ENCODE results near the gene FIBP. TPM values are rescaled to one million over a fixed set of nuclear protein-coding genes. Genes with fewer than 3 reads are reported as not detected.

The FIBP gene
- total and polyA plus RNA-seq, 2 experiments from 2014 or later: 140 to 199 TPM

- no peak for DNase-seq (ENCODE audit: low read depth in 1 of 2, low spot score in 1 of 2)
- no peaks in the 10 kb centered on the region for H3K4me1 ChIP-seq (ENCODE audit: low read depth)
- H3K36me3 ChIP-seq: peaks cover 29% of the 10 kb centered on the region
- TF ChIP-seq, protein P1, sequence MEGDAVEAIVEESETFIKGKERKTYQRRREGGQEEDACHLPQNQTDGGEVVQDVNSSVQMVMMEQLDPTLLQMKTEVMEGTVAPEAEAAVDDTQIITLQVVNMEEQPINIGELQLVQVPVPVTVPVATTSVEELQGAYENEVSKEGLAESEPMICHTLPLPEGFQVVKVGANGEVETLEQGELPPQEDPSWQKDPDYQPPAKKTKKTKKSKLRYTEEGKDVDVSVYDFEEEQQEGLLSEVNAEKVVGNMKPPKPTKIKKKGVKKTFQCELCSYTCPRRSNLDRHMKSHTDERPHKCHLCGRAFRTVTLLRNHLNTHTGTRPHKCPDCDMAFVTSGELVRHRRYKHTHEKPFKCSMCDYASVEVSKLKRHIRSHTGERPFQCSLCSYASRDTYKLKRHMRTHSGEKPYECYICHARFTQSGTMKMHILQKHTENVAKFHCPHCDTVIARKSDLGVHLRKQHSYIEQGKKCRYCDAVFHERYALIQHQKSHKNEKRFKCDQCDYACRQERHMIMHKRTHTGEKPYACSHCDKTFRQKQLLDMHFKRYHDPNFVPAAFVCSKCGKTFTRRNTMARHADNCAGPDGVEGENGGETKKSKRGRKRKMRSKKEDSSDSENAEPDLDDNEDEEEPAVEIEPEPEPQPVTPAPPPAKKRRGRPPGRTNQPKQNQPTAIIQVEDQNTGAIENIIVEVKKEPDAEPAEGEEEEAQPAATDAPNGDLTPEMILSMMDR (IDR thresholded peaks at IDR 0.05; ENCODE audit: low read depth, low read length): no peak
- H3K9me3 ChIP-seq (ENCODE audit: low read depth): no peaks in the 10 kb centered on the region
- H3K27me3 ChIP-seq: no peaks in the 10 kb centered on the region
- H3K4me3 ChIP-seq: no peak overlapping the region
- H3K27ac ChIP-seq: no peak overlapping the region
Observed at GRCh38 chr11:65870307-65870658, 18.0 kb downstream of the FIBP start.

DNA sequence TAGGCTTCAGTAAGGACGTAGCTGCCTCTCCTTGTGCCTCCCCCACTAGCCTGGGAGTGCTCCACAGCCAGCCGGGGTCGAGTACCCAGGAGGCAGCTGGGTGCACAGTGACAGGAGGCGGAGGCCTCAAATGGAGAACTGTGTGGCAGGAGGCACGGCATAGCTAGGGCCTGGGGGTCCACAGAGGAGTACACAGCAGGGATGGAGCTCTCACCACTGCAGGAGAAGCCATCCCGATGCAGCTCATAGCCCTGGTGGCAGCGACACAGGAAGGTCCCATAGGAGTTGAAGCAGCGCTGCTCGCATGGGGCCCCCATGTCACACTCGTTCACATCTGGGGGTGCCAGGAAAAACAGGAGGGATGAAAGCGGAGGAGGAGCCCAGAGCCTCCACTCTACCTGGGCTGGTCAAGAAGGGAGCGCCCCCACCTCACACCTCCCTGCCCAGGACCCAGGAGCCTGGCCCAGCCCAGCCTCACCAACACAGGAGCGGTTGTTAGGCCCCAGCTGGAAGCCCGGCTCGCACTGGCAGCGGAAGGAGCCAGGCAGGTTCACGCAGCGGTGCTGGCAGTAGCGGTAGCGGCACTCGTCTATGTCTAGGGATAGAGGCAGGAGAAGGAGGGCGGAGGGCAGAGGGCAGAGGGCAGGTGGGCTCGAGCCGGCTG, 18.5 kb downstream of the FIBP start:
- H3K9me3 ChIP-seq (ENCODE audit: low read depth): no peaks in the 10 kb centered on the region
- H3K27me3 ChIP-seq: no peaks in the 10 kb centered on the region
- no peak overlapping the region for H3K27ac ChIP-seq
- TF ChIP-seq, protein P1 (IDR thresholded peaks at IDR 0.05; ENCODE audit: low read depth, low read length): no peak
- DNase-seq (ENCODE audit: low read depth in 1 of 2, low spot score in 1 of 2): no peak
- peaks cover 35% of the 10 kb centered on the region for H3K36me3 ChIP-seq
- no peaks in the 10 kb centered on the region for H3K4me1 ChIP-seq (ENCODE audit: low read depth)
- H3K4me3 ChIP-seq: no peak overlapping the region

DNA sequence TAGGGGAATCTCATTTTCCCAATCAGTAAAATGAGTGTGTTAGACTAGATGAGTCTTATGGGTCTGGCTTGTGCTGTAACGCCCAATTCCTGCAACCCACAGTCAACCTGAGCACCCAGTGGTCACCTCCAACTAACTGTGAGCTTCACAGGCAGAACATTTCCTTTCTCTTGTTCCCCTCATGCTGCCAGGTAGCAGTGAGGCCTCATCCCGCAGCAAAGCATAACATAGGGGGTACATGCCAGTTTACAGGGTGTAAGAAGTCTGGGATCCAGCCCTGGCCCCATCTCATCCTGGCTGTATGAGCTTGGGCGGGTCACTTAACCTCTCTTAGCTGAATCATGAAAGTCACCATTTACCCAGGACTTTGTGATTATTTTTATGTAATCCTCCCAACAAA, 19.4 kb downstream of the FIBP start:
- Histone ChIP-seq H3K4me3 (no peak overlapping the region), H3K36me3 (peaks cover 43% of the 10 kb centered on the region), H3K9me3 (ENCODE audit: low read depth) (no peaks in the 10 kb centered on the region), H3K27ac (no peak overlapping the region), H3K27me3 (no peaks in the 10 kb centered on the region), H3K4me1 (ENCODE audit: low read depth) (no peaks in the 10 kb centered on the region)
- TF ChIP-seq, protein P1 (IDR thresholded peaks at IDR 0.05; ENCODE audit: low read depth, low read length): no peak
- DNase-seq (ENCODE audit: low read depth in 1 of 2, low spot score in 1 of 2): no peak

- no peak overlapping the region for H3K27ac ChIP-seq
- peaks cover 49% of the 10 kb centered on the region for H3K36me3 ChIP-seq
- H3K27me3 ChIP-seq: no peaks in the 10 kb centered on the region
- no peak for DNase-seq (ENCODE audit: low read depth in 1 of 2, low spot score in 1 of 2)
- no peaks in the 10 kb centered on the region for H3K4me1 ChIP-seq (ENCODE audit: low read depth)
- no peaks in the 10 kb centered on the region for H3K9me3 ChIP-seq (ENCODE audit: low read depth)
- TF ChIP-seq, protein P1 (IDR thresholded peaks at IDR 0.05; ENCODE audit: low read depth, low read length): no peak
- H3K4me3 ChIP-seq: no peak overlapping the region
Observed at GRCh38 chr11:65868076-65868667, 20.1 kb downstream of the FIBP start.

DNA sequence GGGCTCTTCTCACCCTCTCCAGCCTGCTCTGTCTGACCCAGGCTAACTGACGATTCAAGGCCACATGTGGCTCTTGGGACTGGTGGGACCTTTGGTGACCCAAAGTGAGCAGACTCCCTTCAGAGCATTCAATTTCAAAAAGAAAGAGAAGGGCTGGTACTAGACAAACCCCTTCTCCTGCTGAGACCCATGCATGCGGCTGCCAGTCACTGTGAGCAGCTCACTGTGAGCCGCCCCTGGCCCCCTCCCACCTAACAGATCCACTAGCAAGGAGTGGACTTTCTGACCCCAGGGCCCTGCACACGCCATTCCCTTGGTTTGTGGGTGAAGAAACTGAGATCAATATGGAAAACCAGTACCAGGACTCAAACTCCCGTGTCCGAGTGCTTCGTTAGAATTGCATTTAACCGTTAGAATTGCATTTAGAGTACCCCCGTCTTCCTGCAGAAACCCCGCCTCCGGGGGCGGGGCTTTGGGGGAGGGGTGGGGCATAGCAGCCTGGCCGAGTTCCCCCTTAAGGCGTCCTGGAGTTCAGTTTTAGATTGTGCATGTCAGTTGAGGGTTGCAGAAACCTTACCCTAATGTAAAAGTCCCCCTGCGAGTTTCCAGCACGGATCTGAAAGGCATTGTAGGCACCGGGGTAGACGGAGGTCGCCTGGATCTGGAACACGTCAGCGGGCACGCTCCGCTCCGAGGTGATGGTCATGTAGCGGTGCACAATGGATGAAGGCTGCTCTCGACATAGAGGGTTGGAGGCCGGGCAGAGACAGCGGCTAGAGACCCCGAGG, 20.8 kb downstream of the FIBP start:
- Histone ChIP-seq H3K4me1 (ENCODE audit: low read depth) (no peaks in the 10 kb centered on the region), H3K4me3 (no peak overlapping the region), H3K27me3 (no peaks in the 10 kb centered on the region), H3K27ac (peak overlapping the region; percentile 11), H3K9me3 (ENCODE audit: low read depth) (no peaks in the 10 kb centered on the region), H3K36me3 (peaks cover 51% of the 10 kb centered on the region)
- peak in 1 of 2 donors; percentile 23 for DNase-seq (ENCODE audit: low read depth in 1 of 2, low spot score in 1 of 2)
- TF ChIP-seq, protein P1 (IDR thresholded peaks at IDR 0.05; ENCODE audit: low read depth, low read length): no peak

Measured in cardiac muscle cell (in vitro differentiated cells and primary cell).